B cell (primary cell): Measurements from ENCODE around the gene RBM17. TPM values are rescaled to one million over a fixed set of nuclear protein-coding genes. Genes with fewer than 3 reads are reported as not detected.

Experiments
- ATAC-seq: fragments of 200-7000 bp; cut with Tn5 transposase; one replicate; pipeline ENCODE4 v1.10.0; 2021; ENCODE audit warnings: low read depth, mild to moderate bottlenecking, moderate number of reproducible peaks, moderate library complexity
- CTCF ChIA-PET: fragments of 350-600 bp; sonication (Branson Sonifier 250); formaldehyde crosslinking; loops from one replicate; lab custom pipeline; 2021; ENCODE audit warnings: antibody characterized with exemption, inconsistent platforms; lab: Charles Lee
- POLR2A ChIA-PET: fragments of 350-600 bp; sonication (Branson Sonifier 250); formaldehyde crosslinking; loops from one replicate; lab custom pipeline; 2021; ENCODE audit warnings: antibody characterized with exemption; lab: Charles Lee
- DNase-seq: peaks from one replicate; pipeline ENCODE4 v3.0.0; 2013
- H2AFZ ChIP-seq: 2 replicates; pipeline ENCODE4 v1.6.1; 2012; ENCODE audit warnings: mild to moderate bottlenecking, low read depth, low read length; ENCODE audit not compliant: insufficient read depth, poor library complexity, severe bottlenecking
- H3K27ac ChIP-seq, 2 donors: 1 replicate in 1 of 2; 2 replicates in 1 of 2; pipeline ENCODE4 v1.5.1; 2012 to 2013; ENCODE audit warnings: low read length in 2 of 2, mild to moderate bottlenecking in 2 of 2, moderate library complexity in 1 of 2
- H3K27me3 ChIP-seq, 4 experiments: fragments of 200-600 bp in 1 of 4; sonication (generic) in 1 of 4; replicated peaks in 1 of 4; 1 replicate in 2 of 4; 2 replicates in 2 of 4; pipeline versions ENCODE4 v1.6.1 to v1.7.0; 2013 to 2016; ENCODE audit warnings: low read length in 3 of 4, mild to moderate bottlenecking in 2 of 4, mixed read lengths in 1 of 4, moderate library complexity in 1 of 4; ENCODE audit not compliant: insufficient read depth in 4 of 4, control insufficient read depth in 3 of 4; ENCODE audit errors: control extremely low read depth in 1 of 4
- H3K36me3 ChIP-seq, 2 experiments: replicated peaks in 1 of 2; 1 replicate in 1 of 2; 2 replicates in 1 of 2; pipeline versions ENCODE4 v1.6.1 to v1.7.1; 2013; ENCODE audit warnings: low read length in 1 of 2; ENCODE audit not compliant: insufficient read depth in 2 of 2, control insufficient read depth in 1 of 2; ENCODE audit errors: control extremely low read depth in 1 of 2, extremely low read depth in 1 of 2
- H3K4me1 ChIP-seq, 2 donors: fragments of 200-600 bp in 1 of 2; sonication (generic) in 1 of 2; 1 replicate in 1 of 2; 2 replicates in 1 of 2; pipeline versions ENCODE4 v1.5.1 to v1.6.1; 2013 to 2017; ENCODE audit warnings: low read length in 2 of 2; ENCODE audit not compliant: control insufficient read depth in 2 of 2, insufficient read depth in 2 of 2
- H3K4me2 ChIP-seq: replicated peaks from 2 replicates; pipeline ENCODE3; 2012; ENCODE audit warnings: mild to moderate bottlenecking, low read depth, low read length; ENCODE audit not compliant: poor library complexity, severe bottlenecking
- H3K4me3 ChIP-seq, 5 experiments: fragments of 200-600 bp in 1 of 5; sonication (generic) in 1 of 5; 1 replicate in 3 of 5; 2 replicates in 2 of 5; pipeline versions ENCODE4 v1.5.1 to v1.7.0; 2011 to 2016; ENCODE audit warnings: low read length in 4 of 5, mild to moderate bottlenecking in 4 of 5, low read depth in 2 of 5, control low read depth in 1 of 5, moderate library complexity in 1 of 5; ENCODE audit not compliant: insufficient read depth in 1 of 5; ENCODE audit errors: control extremely low read depth in 1 of 5, extremely low read depth in 1 of 5
- H3K79me2 ChIP-seq: fragments of 200-600 bp; sonication (generic); one replicate; pipeline ENCODE4 v1.6.0; 2016; ENCODE audit warnings: low read length; ENCODE audit not compliant: control insufficient read depth, insufficient read depth
- H3K9ac ChIP-seq: fragments of 200-600 bp; sonication (generic); 2 replicates; pipeline ENCODE4 v1.6.1; 2017; ENCODE audit warnings: mild to moderate bottlenecking, low read length, moderate library complexity
- H3K9me3 ChIP-seq, 3 donors: one replicate each; pipeline versions ENCODE4 v1.6.1 to v1.7.1; 2013; ENCODE audit warnings: low read length in 2 of 3; ENCODE audit not compliant: control insufficient read depth in 2 of 3, insufficient read depth in 1 of 3; ENCODE audit errors: control extremely low read depth in 1 of 3
- H4K20me1 ChIP-seq: 2 replicates; pipeline ENCODE4 v1.6.0; 2012; ENCODE audit warnings: mild to moderate bottlenecking, low read length; ENCODE audit not compliant: insufficient read depth, control insufficient read depth, poor library complexity, severe bottlenecking
- H3K27ac Mint-ChIP-seq: one replicate; pipeline ENCODE4 v1.8.0; 2021; ENCODE audit warnings: mixed read lengths
- H3K27me3 Mint-ChIP-seq: one replicate; pipeline ENCODE4 v1.8.0; 2021; ENCODE audit warnings: mixed read lengths
- H3K4me1 Mint-ChIP-seq: one replicate; pipeline ENCODE4 v1.8.0; 2021; ENCODE audit warnings: mixed read lengths
- H3K4me3 Mint-ChIP-seq: one replicate; pipeline ENCODE4 v1.8.0; 2021; ENCODE audit warnings: mixed read lengths
- H3K9me3 Mint-ChIP-seq: one replicate; pipeline ENCODE4 v1.8.0; 2022; ENCODE audit warnings: mixed read lengths; ENCODE audit not compliant: insufficient read depth
- EZH2 ChIP-seq: IDR thresholded peaks from 2 replicates; pipeline ENCODE4 v1.6.1; 2012; ENCODE audit warnings: borderline replicate concordance, low read depth, mild to moderate bottlenecking, moderate library complexity, low read length; ENCODE audit not compliant: insufficient read depth, poor library complexity, severe bottlenecking
- WGBS: methylation state at CpG from one replicate; pipeline ENCODE4 v1.1.5; 2013; ENCODE audit warnings: missing lambda C conversion rate; ENCODE audit not compliant: insufficient coverage; 5-methylcytosine and 5-hydroxymethylcytosine counted together
- intact Hi-C: fragments of 100-400 bp; cut with micrococcal nuclease; formaldehyde crosslinking; loops from one replicate; pipeline ENCODE4 v1.10.0; 2022
- polyA plus RNA-seq: library from polyadenylated mRNA; depleted of rRNA; stranded (reverse); fragments of >200 nt; gene quantifications from 2 replicates; pipeline ENCODE4 v1.2.3, GENCODE V29; 2012
- total RNA-seq, 2 donors: library from RNA; stranded (reverse); fragments of 120-200 nt in 1 of 2; gene quantifications; 1 replicate in 1 of 2; 2 replicates in 1 of 2; pipeline versions ENCODE4 v1.2.3 to v1.2.4, GENCODE V29; 2013 to 2022
- TF ChIP-seq, protein P1 (sequence below): fragments of 200-600 bp; IDR thresholded peaks from one replicate; pipeline ENCODE4 v1.8.0; 2022; ENCODE audit warnings: antibody characterized with exemption, mild to moderate bottlenecking

RBM17 gene
- total and polyA plus RNA-seq, 2 donors (not counting 1 experiment from before 2014, with no cell fraction given) = 34.7 to 168 TPM

DNA sequence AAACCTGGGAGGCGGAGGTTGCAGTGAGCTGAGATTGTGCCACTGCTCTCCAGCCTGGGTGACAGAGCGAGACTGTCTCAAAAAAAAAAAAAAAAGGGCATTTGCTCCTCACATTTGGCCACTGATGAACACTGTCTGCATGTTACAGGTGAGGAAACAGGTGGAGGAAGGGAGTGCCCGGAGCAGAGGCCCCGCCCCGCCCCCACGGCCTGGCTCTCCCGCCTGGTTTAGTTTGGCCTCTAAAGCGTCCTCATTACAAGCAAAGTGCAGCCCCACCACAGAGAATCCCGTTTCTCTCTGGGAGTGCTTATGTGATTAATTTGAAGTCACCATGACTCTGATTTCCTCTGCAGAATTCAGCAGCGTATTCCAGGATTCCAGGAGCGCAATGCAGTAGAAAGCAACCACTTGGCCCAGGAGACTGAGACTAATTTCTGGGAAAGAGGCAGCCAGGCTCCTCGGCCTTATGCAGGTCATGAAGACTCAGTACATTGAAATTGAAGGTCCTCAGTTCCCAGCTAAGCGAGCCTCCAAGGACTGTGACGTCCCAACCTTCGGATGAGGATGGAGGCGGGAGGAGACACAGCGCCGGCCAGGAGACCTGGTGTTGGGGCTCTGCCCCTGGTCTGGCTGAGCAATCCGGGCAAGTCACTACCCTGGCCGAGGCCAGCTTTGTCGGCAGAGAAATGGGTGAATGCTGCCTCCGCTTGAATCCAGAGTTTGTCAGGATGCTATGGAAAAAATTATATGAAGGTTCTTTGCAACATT, 44.7 kb downstream of the RBM17 start:
- DNase-seq (no peak), ATAC-seq (no peak)
- H3K79me2 ChIP-seq = no peaks in the 10 kb centered on the region
- Mint-ChIP-seq H3K27ac (no peak overlapping the region), H3K9me3 (no peaks in the 10 kb centered on the region), H3K4me3 (no peak overlapping the region), H3K4me1 (peaks cover 19% of the 10 kb centered on the region), H3K27me3 (peaks cover 39% of the 10 kb centered on the region)
- peaks cover 5 to 8% of the 10 kb centered on the region in 2 donors for H3K4me1 ChIP-seq
- no peaks in the 10 kb centered on the region for H3K36me3 ChIP-seq
- ChIA-PET POLR2A (no interaction called here), CTCF (interaction anchor here (0.9 to 2.2 kb wide), 3 partner anchors 22 to 272 kb away, joined by 3 to 5 read pairs (median 3); no protein-coding TSS in a partner anchor)
- intact Hi-C loops = no loop called here
- no peaks in the 10 kb centered on the region for H4K20me1 ChIP-seq
- H3K27ac ChIP-seq = no peak overlapping the region
- no peak overlapping the region for H3K9ac ChIP-seq
- no peak overlapping the region for H3K4me2 ChIP-seq
- peaks cover 0 to 25% (median 8%) of the 10 kb centered on the region in 4 experiments for H3K27me3 ChIP-seq
- 92% methylated on average over 12 of the region's 22 CpGs for WGBS
- no peak for TF ChIP-seq EZH2
- TF ChIP-seq, protein P1, sequence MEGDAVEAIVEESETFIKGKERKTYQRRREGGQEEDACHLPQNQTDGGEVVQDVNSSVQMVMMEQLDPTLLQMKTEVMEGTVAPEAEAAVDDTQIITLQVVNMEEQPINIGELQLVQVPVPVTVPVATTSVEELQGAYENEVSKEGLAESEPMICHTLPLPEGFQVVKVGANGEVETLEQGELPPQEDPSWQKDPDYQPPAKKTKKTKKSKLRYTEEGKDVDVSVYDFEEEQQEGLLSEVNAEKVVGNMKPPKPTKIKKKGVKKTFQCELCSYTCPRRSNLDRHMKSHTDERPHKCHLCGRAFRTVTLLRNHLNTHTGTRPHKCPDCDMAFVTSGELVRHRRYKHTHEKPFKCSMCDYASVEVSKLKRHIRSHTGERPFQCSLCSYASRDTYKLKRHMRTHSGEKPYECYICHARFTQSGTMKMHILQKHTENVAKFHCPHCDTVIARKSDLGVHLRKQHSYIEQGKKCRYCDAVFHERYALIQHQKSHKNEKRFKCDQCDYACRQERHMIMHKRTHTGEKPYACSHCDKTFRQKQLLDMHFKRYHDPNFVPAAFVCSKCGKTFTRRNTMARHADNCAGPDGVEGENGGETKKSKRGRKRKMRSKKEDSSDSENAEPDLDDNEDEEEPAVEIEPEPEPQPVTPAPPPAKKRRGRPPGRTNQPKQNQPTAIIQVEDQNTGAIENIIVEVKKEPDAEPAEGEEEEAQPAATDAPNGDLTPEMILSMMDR = no peak
- no peak overlapping the region for H3K4me3 ChIP-seq
- H2AFZ ChIP-seq = no peak overlapping the region
- no peaks in the 10 kb centered on the region for H3K9me3 ChIP-seq
